ENCODE measurements around the gene TTC17.

DNA sequence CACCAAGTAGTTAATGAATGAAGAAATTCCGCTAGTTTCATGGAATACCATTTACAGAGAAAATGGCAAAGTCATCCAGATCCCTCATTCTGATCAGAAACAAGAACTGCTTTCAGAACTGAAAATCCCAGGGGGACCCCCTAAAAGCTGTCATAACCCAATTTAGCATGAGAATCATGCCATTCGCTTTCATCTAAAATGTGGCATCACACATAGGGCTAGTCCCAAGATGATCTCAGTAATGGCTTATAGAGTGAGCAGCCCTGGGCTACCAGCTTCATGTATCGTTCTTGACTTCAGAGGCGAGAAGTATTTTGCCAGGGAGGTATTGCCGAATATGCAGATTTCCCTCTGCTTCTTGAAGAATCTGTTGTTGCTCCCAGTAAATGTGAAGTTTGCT lies 134.0 kb downstream of the TTC17 start:
- no peak for TF ChIP-seq POLR2A (IDR thresholded peaks at IDR 0.05)
- TF ChIP-seq, protein P1, sequence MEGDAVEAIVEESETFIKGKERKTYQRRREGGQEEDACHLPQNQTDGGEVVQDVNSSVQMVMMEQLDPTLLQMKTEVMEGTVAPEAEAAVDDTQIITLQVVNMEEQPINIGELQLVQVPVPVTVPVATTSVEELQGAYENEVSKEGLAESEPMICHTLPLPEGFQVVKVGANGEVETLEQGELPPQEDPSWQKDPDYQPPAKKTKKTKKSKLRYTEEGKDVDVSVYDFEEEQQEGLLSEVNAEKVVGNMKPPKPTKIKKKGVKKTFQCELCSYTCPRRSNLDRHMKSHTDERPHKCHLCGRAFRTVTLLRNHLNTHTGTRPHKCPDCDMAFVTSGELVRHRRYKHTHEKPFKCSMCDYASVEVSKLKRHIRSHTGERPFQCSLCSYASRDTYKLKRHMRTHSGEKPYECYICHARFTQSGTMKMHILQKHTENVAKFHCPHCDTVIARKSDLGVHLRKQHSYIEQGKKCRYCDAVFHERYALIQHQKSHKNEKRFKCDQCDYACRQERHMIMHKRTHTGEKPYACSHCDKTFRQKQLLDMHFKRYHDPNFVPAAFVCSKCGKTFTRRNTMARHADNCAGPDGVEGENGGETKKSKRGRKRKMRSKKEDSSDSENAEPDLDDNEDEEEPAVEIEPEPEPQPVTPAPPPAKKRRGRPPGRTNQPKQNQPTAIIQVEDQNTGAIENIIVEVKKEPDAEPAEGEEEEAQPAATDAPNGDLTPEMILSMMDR (IDR thresholded peaks at IDR 0.05) = no peak
- TF ChIP-seq EP300 (IDR thresholded peaks at IDR 0.05) = no peak
